Karpas-422 (cell line): ENCODE data around the gene UBE2Z. TPM values are rescaled to one million over a fixed set of nuclear protein-coding genes. Genes with fewer than 3 reads are reported as not detected.

Experiments used
- DNase-seq: peaks from one replicate; pipeline ENCODE4 v3.0.0-alpha.2; 2015
- H2AFZ ChIP-seq: fragments of 200-600 bp; sonication (generic); 2 replicates; pipeline ENCODE4 v1.6.1; 2014; ENCODE audit warnings: antibody characterized with exemption, low read length, mixed read lengths
- H3K27ac ChIP-seq: fragments of 200-600 bp; sonication (generic); 2 replicates; pipeline ENCODE4 v1.5.1; 2014; ENCODE audit warnings: mild to moderate bottlenecking, low read length, moderate library complexity
- H3K27me3 ChIP-seq: fragments of 200-600 bp; sonication (generic); 2 replicates; pipeline ENCODE4 v1.6.1; 2014; ENCODE audit warnings: low read length, mixed read lengths
- H3K36me3 ChIP-seq: fragments of 200-600 bp; sonication (generic); 2 replicates; pipeline ENCODE4 v1.6.1; 2014; ENCODE audit warnings: low read length, mixed read lengths; ENCODE audit not compliant: insufficient read depth
- H3K4me1 ChIP-seq: fragments of 200-600 bp; sonication (generic); 2 replicates; pipeline ENCODE4 v1.6.1; 2014; ENCODE audit warnings: mild to moderate bottlenecking, low read length, mixed read lengths
- H3K4me2 ChIP-seq: fragments of 200-600 bp; sonication (generic); 2 replicates; pipeline ENCODE4 v1.6.1; 2014; ENCODE audit warnings: low read length, low read depth, mild to moderate bottlenecking; ENCODE audit not compliant: poor library complexity, severe bottlenecking
- H3K4me3 ChIP-seq: fragments of 200-600 bp; sonication (generic); 2 replicates; pipeline ENCODE4 v1.5.1; 2014; ENCODE audit warnings: mild to moderate bottlenecking, antibody characterized with exemption, low read length, mixed read lengths
- H3K79me2 ChIP-seq: fragments of 200-600 bp; sonication (generic); 2 replicates; pipeline ENCODE4 v1.6.1; 2014; ENCODE audit warnings: mild to moderate bottlenecking, low read length, mixed read lengths
- H3K9ac ChIP-seq: fragments of 200-600 bp; sonication (generic); 2 replicates; pipeline ENCODE4 v1.6.0; 2014; ENCODE audit warnings: low read length
- H3K9me2 ChIP-seq: fragments of 200-600 bp; sonication (generic), shearing (Covaris generic); replicated peaks from 2 replicates; pipeline ENCODE4 v1.6.0; 2014; ENCODE audit warnings: mild to moderate bottlenecking, low read length, moderate library complexity; ENCODE audit not compliant: insufficient read depth
- H3K9me3 ChIP-seq: fragments of 300-700, 200-600 bp; sonication (generic); 2 replicates; pipeline ENCODE4 v1.6.1; 2014; ENCODE audit warnings: low read length, mixed read lengths
- H4K20me1 ChIP-seq: fragments of 200-600 bp; sonication (generic); 2 replicates; pipeline ENCODE4 v1.6.1; 2014; ENCODE audit warnings: mild to moderate bottlenecking, antibody characterized with exemption, low read length, low read depth; ENCODE audit not compliant: insufficient read depth
- total RNA-seq: library from RNA; depleted of rRNA; stranded (reverse); fragments of >200 nt; shearing (Covaris generic); gene quantifications from 2 replicates; pipeline ENCODE4 v1.2.3, GENCODE V29; 2014; ENCODE audit warnings: low replicate concordance

The UBE2Z gene
- total RNA-seq, 1 experiment from 2014 or later: 43.8 TPM

DNA sequence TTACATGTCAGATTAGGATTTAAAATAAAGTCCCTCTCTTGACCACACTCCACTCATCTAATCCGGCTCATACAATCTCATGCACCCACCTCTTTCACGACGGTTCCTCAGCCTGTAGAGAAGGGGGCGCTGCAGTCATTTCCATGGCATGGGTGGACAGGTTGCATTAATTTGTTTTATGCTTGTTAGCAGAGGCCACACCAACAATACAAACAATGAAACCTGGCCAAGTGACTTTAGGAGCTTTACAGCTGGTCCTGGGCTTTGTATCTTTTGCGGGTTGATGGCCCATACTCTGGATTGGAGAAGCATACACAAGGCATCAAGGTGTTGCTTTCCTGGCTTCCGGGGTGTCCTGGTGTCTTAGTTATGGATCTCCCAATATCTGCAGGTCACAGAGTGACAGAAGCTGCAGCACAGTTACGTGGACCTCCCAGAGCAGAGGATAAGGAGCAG lies 46.1 kb downstream of the UBE2Z start:
- no peaks in the 10 kb centered on the region for H4K20me1 ChIP-seq
- H3K9ac ChIP-seq: no peak overlapping the region
- H3K36me3 ChIP-seq: no peaks in the 10 kb centered on the region
- H2AFZ ChIP-seq: peak overlapping the region; percentile 91
- H3K27me3 ChIP-seq: no peaks in the 10 kb centered on the region
- peak; percentile 69 for DNase-seq
- no peaks in the 10 kb centered on the region for H3K79me2 ChIP-seq
- no peaks in the 10 kb centered on the region for H3K9me2 ChIP-seq
- H3K4me1 ChIP-seq: no peaks in the 10 kb centered on the region
- no peak overlapping the region for H3K27ac ChIP-seq
- no peak overlapping the region for H3K4me2 ChIP-seq
- no peaks in the 10 kb centered on the region for H3K9me3 ChIP-seq
- no peak overlapping the region for H3K4me3 ChIP-seq

GRCh38 chr17:48960834-48961515 lies 52.8 kb downstream of the UBE2Z start:
- no peak overlapping the region for H3K9ac ChIP-seq
- no peak for DNase-seq
- H3K9me2 ChIP-seq: no peaks in the 10 kb centered on the region
- H3K27me3 ChIP-seq: no peaks in the 10 kb centered on the region
- no peaks in the 10 kb centered on the region for H3K9me3 ChIP-seq
- no peaks in the 10 kb centered on the region for H3K4me1 ChIP-seq
- H3K4me2 ChIP-seq: no peak overlapping the region
- H3K27ac ChIP-seq: no peak overlapping the region
- no peaks in the 10 kb centered on the region for H4K20me1 ChIP-seq
- H2AFZ ChIP-seq: no peak overlapping the region
- no peak overlapping the region for H3K4me3 ChIP-seq
- H3K79me2 ChIP-seq: no peaks in the 10 kb centered on the region
- H3K36me3 ChIP-seq: no peaks in the 10 kb centered on the region

DNA sequence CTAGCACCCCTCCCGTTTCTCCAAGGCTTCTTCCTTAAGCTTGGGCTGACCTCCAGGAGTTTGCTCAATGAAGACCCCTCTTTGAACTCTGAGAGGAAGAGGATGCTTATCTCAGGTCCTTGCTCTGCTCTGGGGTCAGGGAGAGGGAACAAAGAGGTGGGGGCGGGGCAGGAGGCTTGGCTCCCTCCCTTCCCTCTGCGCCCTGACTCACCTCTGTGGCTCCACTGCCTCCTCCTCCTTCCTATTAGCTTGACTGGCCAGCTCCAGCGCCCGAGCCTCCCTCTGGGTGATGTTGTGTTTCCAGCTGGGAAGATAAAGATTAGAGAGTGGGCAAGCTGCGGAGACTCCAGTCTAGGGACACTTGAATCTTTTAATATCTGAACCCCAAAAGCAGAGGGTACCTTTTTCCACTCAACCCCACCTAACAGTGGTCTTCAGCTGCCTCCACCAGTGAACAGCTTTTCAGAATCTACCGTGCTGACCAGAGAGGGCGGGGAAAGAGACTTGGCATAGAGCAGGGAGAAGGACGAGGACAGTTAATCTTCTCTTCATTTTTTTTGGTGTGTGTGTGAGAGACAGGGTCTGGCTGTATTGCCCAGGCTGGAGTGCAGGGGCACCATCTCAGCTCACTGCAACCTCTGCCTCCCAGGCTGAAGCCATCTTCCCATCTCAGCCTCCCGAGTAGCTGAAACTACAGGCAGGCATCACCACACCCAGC lies 53.5 kb downstream of the UBE2Z start:
- Histone ChIP-seq H4K20me1 (no peaks in the 10 kb centered on the region), H3K9ac (no peak overlapping the region), H3K36me3 (no peaks in the 10 kb centered on the region), H3K4me3 (no peak overlapping the region), H3K9me2 (no peaks in the 10 kb centered on the region), H3K4me2 (no peak overlapping the region), H3K27me3 (no peaks in the 10 kb centered on the region), H3K9me3 (no peaks in the 10 kb centered on the region), H3K79me2 (no peaks in the 10 kb centered on the region), H3K27ac (no peak overlapping the region), H3K4me1 (no peaks in the 10 kb centered on the region), H2AFZ (no peak overlapping the region)
- DNase-seq: no peak

GRCh38 chr17:48970224-48970623 lies 62.0 kb downstream of the UBE2Z start:
- Histone ChIP-seq H3K36me3 (no peaks in the 10 kb centered on the region), H3K4me2 (no peak overlapping the region), H3K27ac (no peak overlapping the region), H3K9me3 (no peaks in the 10 kb centered on the region), H3K9ac (no peak overlapping the region), H3K27me3 (no peaks in the 10 kb centered on the region), H3K4me3 (no peak overlapping the region), H4K20me1 (no peaks in the 10 kb centered on the region), H3K79me2 (no peaks in the 10 kb centered on the region), H3K9me2 (no peaks in the 10 kb centered on the region), H3K4me1 (no peaks in the 10 kb centered on the region), H2AFZ (no peak overlapping the region)
- no peak for DNase-seq

GRCh38 chr17:48970865-48971687 lies 62.9 kb downstream of the UBE2Z start:
- Histone ChIP-seq H3K36me3 (no peaks in the 10 kb centered on the region), H3K4me1 (no peaks in the 10 kb centered on the region), H3K4me2 (no peak overlapping the region), H3K27ac (no peak overlapping the region), H2AFZ (no peak overlapping the region), H3K9me2 (no peaks in the 10 kb centered on the region), H3K4me3 (no peak overlapping the region), H3K9me3 (no peaks in the 10 kb centered on the region), H3K9ac (no peak overlapping the region), H3K79me2 (no peaks in the 10 kb centered on the region), H4K20me1 (no peaks in the 10 kb centered on the region), H3K27me3 (no peaks in the 10 kb centered on the region)
- no peak for DNase-seq

DNA sequence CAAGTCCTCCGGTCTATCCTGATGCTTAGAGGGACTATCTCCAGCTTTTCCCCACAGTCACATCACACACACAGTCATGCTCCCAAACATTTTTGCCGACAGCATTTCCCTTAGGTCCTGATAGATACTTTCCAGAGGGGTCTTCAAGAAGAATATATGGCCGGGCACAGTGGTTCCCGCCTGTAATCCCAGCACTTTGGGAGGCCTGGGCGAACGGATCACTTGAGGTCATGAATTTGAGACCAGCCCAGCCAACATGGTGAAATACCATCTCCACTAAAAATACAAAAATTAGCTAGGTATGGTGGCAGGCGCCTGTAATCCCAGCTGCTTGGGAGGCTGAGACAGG lies 64.5 kb downstream of the UBE2Z start:
- Histone ChIP-seq H3K27me3 (no peaks in the 10 kb centered on the region), H3K27ac (no peak overlapping the region), H3K9me2 (no peaks in the 10 kb centered on the region), H3K36me3 (no peaks in the 10 kb centered on the region), H3K4me2 (no peak overlapping the region), H3K4me1 (no peaks in the 10 kb centered on the region), H3K79me2 (no peaks in the 10 kb centered on the region), H3K9me3 (no peaks in the 10 kb centered on the region), H3K4me3 (no peak overlapping the region), H3K9ac (no peak overlapping the region), H4K20me1 (no peaks in the 10 kb centered on the region), H2AFZ (no peak overlapping the region)
- DNase-seq: no peak

GRCh38 chr17:48973806-48974205 lies 65.6 kb downstream of the UBE2Z start:
- no peaks in the 10 kb centered on the region for H3K27me3 ChIP-seq
- no peaks in the 10 kb centered on the region for H3K4me1 ChIP-seq
- H3K36me3 ChIP-seq: no peaks in the 10 kb centered on the region
- no peak overlapping the region for H3K9ac ChIP-seq
- no peaks in the 10 kb centered on the region for H3K9me2 ChIP-seq
- H3K27ac ChIP-seq: no peak overlapping the region
- DNase-seq: no peak
- no peak overlapping the region for H2AFZ ChIP-seq
- H3K4me3 ChIP-seq: no peak overlapping the region
- H3K79me2 ChIP-seq: no peaks in the 10 kb centered on the region
- no peaks in the 10 kb centered on the region for H4K20me1 ChIP-seq
- no peak overlapping the region for H3K4me2 ChIP-seq
- H3K9me3 ChIP-seq: no peaks in the 10 kb centered on the region
